H1 (cell line): ENCODE data around the gene RNU4-1. TPM values are rescaled to one million over a fixed set of nuclear protein-coding genes. Genes with fewer than 3 reads are reported as not detected.

Experiments used
- ASH2L ChIP-seq: fragments of 200-600, 300-600 bp; sonication (generic); IDR thresholded peaks from one replicate; pipeline ENCODE4 v1.7.1; 2017; ENCODE audit warnings: low read length
- KDM1A ChIP-seq: fragments of 200-600, 300-600 bp; sonication (generic); IDR thresholded peaks from 2 replicates; pipeline ENCODE4 v1.7.1; 2016; ENCODE audit warnings: mild to moderate bottlenecking, low read length, borderline replicate concordance
- SIRT6 ChIP-seq: IDR thresholded peaks from one replicate; pipeline ENCODE4 v1.7.1; 2012; ENCODE audit warnings: low read length, inconsistent platforms
- polyA plus RNA-seq, 7 experiments: library from polyadenylated mRNA; depleted of rRNA in 3 of 7; stranded (reverse) in 5 of 7; unstranded in 2 of 7; fragments of >200 nt in 5 of 7; fragments of 200-250 nt in 2 of 7; gene quantifications; 1 replicate in 5 of 7; 2 replicates in 1 of 7; 4 replicates in 1 of 7; pipeline versions ENCODE4 v1.2.1 to v1.2.3, GENCODE V29; 2011 to 2013; ENCODE audit warnings: missing spikeins in 2 of 7, mixed read lengths in 2 of 7
- total RNA-seq: library from RNA; stranded (reverse); fragmentation: NEBNext Ultra II Directional; extraction: Animal tissue kit (Norgen Biotek cat#: 25700); gene quantifications from 2 replicates; pipeline ENCODE4 v1.2.1, GENCODE V29; 2021

The RNU4-1 gene
- total and polyA plus RNA-seq, 2 of the 8 experiments (the other 6 are each of a cell fraction or from before 2014, with no cell fraction given): under 0.01 to 1,424 TPM

DNA sequence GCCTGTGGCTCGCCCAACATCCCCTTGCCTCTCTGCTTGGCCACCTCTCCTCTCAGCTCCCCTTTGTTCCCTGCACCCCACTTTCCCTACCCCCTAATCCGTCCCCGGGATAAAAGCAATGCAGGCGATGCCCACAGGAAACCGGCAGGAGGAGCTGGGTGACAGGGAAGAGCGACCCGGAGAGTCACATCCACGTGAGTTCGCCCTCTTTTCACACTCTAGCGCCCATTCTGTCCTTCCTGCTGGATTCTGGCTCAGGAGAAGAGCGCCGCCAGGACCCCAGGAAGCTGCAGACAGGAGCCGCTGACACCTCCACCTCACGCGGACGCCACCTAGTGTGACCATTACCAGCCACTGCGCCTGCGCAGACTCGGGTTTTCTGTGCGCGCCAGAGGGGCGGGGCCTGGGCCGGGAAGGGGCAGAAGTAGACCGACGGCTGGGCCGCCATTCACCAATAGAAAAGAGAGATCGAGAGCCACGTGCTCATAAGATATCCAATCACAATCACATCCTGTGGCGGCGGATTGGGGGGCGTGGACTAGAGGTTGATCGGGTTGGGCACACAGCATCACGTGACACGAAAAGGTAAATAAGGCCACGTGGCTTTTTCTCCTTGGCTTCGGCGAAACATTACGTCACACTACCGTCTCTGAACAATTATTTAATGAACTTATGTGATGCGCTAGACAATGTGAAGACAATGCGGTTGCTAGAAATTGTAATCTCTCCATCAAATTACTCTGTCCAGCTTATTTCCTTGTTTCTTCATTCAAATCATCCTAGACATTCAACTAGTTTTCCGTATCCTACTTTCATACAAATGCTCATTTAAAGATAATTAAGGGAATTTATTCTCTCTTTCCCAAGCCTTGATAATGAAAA is 24.4 kb upstream of the RNU4-1 start (continued):
- no peak for TF ChIP-seq SIRT6
- TF ChIP-seq KDM1A: no peak
- peak; percentile 50 for TF ChIP-seq ASH2L
